ENCODE measurements around the gene RFNG.

Gene RFNG

DNA sequence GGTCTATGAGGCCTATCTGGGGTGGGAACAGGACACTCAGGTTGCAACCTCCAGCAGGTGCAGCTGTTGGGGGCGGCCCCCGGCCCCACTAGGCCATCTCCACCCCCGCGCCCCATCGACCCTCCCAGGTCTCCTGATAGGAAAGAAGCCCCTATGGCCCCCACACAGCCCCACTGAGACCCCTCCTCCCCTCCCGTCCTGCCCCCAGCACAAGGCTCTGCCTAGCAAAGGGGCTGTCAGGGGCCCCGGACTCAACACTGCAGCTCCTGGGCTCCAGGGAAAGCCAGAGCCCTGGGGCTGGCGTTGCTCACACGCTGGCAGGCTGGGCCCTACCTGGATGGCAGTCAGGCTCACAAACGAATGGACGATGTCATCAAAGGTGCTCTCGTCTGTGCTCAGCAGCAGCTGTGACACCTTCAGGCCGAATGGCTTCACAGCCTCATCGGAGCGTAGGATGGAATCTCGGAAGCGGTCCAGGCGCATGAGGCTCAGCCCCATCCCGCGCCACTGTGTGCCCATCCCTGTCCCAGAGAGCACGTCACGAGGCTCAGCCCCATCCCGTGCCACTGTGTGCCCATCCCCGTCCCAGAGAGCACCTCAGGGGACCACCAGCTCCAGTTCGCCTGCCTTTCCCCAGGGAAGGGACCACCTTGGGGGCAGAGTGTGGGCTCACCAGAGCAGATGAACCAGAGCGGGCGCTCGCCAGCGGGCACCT, 39.1 kb upstream of the RFNG start:
- DNase-seq = peak in 1 of 10 donors; percentile 75
- intact Hi-C loops (cut with DNase I) = no loop called here

DNA sequence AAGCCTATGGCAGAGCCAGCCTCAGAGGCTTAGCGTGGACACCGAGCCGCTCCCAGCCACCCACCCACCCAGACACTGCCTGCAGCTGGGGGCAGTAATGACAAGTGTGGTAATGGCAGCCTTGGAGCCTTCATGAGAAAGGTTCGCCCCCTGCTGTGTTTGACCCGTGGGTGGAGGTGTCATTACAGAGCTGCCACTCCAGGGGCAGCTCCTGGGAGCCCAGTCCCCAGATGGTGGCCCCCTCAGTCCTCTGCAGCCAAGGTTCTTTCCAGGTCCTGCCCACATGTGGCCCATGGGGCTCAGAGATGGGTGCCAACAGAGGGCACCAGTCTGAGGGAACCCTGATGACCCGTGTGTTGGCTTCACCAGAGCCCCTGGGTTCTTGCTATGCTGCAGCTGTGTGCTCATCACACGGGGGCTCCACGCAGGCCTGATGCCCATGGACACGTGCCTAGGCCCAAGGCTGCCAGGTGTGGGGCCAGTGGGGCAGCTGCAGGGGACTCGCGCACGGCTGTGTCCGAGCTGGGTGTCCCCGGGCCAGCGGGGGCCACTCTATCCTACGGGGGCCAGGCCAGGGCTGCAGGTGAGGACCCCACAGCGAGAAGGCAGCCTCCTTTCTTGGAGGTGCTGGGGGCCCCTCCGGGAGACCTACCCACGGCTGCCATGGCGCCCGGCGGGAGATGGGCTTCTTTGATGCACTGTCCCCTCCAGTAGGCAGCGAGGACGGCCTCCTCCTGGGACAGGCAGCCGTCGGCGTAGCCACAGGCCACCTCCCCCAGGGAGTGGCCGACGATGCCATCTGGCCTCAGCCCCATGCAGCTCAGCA, 38.3 kb upstream of the RFNG start:
- intact Hi-C loops (cut with DNase I) = no loop called here

DNA sequence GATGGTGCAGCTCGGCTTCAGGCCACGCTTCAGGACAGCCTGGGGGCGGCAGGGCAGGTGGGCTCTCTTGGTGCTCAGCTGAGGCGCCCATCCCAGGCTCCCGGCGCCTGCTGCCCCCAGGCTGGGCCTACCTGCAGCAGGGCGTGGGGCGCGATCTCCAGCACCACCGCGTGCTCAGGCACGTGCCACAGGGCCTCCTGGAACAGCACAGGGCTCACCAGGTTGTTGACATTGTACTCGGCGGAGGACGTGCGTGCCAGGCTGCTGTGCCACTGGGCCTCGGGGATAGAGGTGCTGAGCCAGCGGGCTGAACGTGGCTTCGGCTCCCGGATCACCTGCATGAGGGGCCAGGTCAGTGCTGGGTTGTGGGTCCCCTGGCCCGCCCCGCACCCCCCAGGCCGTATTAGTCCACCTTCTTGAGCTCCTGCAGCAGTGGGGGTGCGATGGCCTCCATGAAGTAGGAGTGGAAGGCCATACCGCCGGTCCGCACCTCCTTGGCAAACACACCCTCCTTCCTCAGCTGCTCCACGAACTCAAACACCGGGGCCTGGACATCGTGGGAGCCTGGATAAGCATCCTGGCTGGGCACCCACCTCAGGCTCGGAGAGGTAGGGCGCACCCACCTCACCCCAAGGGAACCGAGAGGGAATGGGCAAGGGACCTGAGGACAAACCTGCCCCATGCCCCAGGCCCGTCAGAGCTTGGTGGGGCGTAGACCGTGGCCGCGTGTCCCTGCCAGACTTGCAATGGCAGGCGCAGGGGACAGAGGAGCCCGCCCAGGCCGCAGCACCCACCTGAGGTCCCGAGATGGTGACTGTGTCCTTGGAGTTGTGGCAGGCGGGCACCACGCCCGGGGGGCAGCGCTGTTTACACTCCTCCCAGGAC, 37.5 kb upstream of the RFNG start:
- intact Hi-C loops (cut with DNase I) = no loop called here
- DNase-seq = no peak

More for the DNA sequence above, 38.3 kb upstream of the RFNG start:
- no peak for DNase-seq

DNA sequence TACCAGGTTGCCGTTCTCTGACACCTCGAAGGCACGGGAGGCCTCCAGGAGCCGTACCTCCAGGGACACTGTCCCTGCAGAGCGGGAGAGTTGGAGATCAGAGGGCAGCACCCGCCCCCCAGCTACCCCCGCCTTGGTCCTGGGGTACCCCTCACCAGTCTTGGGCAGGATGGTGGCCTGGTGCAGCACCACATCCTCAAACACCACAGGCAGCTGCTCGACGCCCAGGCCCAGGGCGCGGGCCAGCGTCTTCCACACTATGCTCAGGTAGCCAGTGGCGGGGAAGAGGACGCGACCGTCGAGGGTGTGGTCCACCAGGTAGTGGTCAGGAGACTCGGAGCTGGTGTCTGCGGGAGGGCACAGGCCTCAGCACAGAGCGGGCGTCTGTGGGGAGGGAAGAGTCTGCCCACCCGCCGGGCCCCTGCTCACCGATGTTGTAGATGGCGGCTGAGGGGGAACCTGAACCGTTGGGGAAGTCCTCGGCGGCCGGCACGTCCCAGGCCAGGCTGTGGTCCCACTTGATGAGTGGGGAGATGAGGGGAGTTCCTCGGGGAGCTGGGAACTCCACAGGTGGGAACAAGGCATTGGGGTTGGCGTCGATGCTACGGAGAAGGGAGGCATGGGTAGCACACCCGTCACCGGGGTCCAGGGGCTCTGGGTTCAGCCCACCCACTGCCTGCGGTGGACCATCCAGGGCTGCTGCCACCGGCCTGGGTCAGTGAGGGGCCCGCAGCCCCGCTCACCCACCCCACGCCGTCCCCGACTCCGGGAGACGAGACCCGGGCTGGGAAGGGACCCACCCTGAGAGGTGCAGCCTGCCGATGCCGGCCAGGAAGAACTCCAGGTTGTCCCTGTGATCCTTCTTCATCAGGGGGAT, 36.6 kb upstream of the RFNG start:
- no peak for DNase-seq

DNA sequence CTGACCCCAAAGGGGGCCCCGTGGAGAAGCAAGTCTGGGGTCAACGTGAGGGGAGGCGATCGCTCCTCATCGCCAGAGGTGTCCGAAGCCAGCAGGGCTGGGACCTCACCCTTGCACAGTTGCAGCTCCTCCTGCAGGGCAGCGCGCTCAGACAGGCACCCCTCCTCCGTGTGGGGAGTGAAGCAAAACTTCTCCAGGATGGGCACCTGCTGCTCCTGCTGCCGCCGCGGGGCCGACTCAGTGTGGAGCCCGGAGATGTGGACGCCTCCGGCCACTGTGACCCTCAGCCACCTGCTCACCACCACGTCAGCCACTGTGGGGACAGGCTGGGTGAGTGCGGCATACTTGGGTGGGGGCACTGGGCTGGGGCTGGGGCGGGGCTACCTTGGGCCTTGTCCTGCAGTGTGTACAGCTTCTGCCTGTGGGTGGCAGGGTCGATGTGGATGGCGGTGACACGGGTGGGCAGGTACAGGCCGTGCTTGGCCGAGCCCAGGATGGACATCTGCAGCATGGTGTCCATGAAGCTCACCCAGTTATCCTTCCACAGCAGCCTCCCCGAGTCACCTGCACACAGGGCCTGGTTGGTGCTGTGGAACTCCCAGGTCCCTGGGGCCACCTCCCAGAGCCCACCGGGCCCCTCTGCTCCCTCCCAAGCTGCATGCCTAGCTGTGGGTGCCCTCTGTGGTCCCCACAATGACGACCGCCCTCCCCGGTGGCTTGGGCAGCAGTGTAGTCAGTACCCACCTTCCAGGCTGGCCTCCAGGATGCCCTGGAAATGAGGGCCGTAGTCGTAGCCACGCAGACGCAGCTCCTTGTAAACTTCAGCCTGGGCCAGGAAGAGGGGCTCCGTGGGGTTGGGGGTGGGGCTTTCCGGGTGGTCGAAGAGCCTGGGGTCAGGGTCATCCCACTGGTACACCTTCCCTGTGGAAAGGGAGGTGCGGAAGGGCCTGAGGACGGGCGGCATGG, 35.6 kb upstream of the RFNG start:
- intact Hi-C loops (cut with DNase I) = no loop called here
- DNase-seq = no peak

More for the DNA sequence above, 36.6 kb upstream of the RFNG start:
- intact Hi-C loops (cut with DNase I) = no loop called here

DNA sequence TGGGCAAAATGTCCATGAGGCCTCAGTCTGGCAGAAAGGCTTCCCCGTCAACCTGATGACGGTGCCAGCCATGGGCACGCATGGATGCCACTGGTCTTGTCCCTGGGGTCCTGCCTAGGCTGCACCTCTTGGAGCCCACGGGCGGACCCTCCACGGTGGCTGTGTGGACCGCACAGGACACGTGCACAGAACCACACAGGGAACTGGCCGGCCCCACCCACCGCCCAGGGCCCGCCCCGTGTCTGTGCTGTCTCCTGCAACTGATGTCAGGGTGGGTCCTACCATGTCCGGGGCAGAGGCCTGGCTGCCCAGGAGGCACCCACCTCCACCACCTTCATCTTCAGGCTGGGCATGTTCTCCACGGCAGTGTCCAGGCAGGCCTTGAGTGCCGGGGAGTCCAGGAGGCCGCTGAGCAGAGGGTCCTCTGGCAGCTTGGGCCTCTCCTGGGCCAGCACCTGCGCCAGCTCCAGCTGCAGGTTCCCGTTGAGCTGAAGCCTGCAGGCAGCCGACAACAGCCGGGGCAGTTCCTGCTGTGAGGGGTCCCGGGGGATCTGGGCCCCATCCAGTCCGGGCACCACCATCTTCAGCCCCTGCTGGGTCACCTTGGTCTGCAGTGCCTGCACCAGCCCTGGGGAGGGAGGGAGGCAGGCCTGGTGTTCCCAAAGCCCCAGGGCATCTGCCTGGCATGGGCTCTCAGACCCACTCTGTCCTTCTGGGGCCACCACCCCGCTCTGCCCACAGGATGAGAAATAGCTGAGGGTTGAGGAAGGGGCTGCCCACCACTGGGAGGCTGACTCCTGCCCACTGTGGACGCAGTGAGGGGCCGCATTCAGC, 34.5 kb upstream of the RFNG start:
- intact Hi-C loops (cut with DNase I) = no loop called here
- no peak for DNase-seq

DNA sequence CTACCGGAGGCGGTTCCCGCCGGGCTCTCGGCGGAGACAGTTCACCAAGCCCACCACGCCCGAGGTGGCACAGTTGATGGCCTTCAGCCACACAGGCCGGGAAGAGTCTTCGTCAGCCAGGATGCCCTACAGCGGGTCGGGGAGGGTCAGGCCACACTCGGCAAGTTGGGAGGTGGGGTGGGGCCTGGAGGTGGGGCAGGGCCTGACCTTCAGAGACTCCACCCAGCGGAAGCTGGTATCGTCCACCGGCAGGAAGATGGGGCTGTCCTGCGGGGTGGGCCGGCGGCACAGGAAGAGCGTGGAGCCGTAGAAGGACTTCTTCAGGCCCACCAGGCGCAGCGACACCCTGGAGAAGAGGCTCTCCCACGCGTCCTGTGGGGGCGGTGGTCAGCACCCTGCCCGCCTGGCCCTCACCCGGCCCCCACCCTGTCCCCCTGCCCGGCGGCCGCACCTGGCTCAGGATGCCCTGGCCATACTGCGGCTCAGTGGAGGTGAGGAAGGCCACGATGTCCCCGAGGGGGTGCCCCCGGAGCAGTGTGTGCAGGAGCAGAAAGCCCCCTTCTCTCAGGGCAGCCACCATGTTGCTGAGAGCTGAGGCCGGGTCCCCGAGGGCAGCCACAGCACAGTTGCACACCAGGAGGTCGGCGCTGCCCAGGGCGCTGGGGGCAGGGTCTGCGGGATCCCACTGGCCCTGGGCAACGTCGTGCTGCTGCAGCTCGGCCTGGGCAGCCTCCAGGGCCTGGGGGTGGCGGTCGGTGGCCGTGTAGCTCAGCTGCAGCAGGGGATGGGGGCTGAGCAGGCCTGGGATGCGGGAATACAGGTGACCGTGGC, 33.6 kb upstream of the RFNG start:
- no peak for DNase-seq
- intact Hi-C loops (cut with DNase I) = no loop called here

DNA sequence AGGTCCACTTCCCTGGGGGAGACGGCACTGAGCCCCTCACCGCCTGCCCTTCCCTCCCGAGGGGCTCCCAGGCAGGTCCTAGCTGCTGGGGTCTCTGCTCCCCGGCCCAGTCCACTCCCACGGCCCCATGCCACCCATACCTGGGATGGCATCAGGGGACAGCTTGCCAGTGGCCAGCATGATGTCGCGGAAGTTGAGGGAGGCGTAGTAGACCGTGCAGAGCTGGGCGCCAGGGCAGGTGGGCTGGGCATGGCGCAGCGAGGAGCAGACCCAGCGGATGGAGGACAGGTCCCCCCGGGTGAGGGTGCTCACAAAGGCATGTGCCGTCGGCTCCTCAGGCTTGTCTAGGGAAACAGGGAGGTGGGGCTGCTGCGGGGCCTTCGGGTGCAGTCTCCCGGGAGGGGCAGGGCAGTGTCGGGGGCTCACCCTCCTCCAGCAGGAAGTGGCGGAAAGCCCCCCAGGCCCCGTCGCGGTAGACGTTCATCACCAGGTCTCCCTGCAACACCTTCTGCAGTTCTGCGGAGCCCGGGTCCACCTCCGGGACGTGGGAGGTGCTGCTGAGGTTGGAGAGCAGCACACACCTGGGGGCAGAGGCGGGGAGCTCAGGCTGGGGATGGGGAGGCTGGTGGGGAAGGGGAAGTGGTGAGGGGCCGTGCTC, 32.9 kb upstream of the RFNG start:
- intact Hi-C loops (cut with DNase I) = no loop called here
- DNase-seq = no peak

DNA sequence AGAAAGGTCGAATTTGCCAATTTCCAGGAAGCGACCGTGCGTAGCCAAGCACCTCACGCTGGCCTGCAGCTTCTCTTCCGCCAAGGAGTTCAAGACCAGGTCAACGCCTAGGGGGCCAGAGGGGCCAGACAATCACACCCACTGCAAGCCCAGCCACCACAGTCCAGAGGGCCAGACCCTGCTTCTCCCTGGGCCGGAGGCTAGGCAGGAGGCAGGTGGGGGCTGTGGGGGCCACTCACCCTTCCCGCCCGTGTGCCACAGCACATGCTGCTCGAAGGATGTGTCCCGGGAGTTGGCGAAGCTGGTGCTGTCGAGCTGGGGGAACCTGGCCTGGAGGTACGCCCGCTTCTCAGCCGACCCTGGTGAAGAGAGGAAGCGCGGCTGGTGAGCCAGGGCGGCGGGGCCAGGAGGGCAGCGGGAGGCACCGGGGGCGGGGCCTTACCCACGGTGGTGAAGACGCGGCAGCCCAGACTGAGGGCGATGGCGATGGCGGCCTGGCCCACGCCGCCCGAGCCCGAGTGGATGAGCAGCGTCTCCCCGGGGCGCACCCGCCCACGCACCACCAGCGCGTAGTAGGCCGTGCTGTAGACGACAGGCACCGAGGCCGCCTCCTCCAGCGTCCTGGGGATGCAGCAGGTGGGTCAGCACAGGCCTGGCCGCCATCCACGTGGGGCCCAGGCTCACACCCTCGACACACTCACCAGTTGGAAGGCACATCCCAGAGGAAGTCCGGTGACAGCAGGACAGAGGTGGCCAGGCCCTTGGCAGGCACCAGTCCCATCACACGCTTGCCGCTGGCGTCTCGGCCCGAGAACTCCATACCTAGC, 32.1 kb upstream of the RFNG start:
- no peak for DNase-seq
- intact Hi-C loops (cut with DNase I) = no loop called here

DNA sequence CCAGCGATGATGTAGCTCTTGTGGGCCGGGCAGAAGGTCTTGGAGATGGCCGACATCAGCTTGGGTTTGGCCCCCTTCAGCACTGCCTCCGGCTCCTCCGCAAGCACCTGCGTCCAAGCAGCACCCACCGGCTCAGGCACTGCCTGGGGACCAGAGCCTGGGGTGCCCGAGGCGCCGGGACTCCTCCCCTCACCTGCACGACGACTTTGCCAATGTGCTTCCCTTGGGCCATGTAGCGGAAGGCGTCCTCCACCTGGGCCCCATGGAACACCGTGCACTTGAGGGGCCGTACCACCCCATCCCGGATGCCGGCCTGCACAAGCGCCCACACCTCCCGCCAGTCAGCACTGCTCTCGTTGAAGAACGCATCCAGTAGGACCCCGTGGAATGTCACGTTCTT, 31.4 kb upstream of the RFNG start:
- intact Hi-C loops (cut with DNase I) = no loop called here
- no peak for DNase-seq

DNA sequence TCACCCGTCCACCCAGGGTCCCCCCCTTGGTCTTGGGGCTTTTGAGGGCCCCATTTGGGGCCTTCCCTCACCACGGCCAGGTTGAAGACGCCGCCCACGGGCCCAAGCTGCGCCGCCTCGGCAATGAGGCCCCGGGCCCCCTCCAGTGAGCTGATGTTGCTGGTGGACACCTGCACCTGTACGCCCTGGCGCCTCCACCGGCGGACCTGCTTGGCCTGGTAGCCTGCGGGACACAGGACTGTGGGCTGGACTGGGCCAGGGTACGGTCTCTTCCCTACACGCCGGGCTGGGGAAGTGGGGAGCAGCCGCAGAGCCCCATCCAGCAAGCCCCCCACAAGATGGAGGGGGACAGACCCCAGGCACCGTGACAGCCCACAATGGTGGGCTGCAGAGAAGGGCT, 30.8 kb upstream of the RFNG start:
- intact Hi-C loops (cut with DNase I) = no loop called here
- DNase-seq = no peak

DNA sequence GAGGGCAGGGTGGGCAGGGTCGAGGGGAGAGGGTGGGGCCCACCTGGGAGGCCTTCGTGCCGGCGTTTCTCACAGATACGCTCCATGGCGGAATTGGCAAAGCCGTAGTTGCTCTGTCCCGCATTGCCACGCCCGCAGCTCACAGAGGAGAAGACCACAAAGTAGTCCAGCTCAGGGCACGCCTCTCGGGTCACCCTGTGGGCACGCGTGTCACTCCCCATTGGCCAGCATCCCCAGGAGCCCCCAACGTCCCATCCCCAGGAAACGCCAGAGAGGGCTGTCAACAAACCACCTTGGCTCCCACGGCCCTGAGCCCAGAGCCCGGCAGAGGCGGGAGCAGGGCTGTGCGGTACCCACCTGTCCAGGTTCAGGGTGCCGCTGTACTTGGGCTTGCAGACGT, 30.4 kb upstream of the RFNG start:
- DNase-seq = no peak
- intact Hi-C loops (cut with DNase I) = no loop called here

DNA sequence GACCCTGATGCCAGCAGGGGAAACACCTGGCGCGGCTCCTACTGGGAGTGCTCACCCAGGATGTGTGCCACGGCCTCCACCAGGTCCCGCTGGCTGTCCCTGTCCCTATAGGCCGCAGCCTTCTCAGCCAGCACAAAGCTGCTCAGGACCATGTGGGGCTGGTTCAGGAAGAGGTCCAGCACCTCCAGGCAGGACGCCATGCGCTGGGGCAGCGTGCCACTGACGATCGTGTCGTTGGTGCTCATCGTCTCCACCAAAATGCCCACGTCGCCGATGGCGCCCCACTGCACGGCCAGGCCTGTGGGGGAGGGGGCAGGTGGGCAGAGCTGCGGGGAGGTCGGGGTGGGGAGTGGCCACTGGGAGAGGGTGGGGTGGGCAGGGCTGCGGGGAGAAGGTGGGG, 29.9 kb upstream of the RFNG start:
- DNase-seq = no peak
- intact Hi-C loops (cut with DNase I) = no loop called here

DNA sequence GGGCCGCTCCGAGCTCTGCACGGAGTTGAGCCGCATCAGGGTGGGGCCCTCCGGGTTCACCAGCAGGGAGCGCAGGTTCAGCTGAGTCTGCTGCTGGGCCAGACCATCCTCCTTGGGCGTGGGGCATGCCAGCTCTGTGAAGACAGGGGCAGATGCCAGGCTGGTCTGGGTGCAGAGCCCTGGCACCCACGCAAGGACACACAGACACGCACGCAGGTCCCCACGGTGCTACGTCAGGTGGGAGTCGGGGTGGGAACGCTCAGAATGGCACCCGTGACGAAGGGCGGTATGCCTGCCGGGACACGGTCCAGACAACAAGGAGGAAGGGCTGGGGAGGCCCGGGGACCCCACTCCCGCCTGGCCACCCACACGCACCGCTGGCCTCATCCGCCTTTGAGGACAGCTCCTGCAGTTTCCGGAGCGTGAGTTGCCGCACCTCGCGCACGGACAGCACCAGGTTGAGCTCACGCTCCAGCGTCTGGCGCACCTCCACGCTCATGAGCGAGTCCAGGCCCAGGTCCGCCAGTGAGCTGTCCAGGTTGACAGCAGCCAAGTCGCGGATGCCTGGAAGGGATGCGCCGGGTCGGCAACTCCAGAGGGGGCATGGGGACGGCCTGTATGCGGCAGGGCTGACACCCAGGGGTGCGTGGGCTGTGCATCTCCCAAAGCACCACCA, 29.3 kb upstream of the RFNG start:
- intact Hi-C loops (cut with DNase I) = no loop called here
- no peak for DNase-seq

DNA sequence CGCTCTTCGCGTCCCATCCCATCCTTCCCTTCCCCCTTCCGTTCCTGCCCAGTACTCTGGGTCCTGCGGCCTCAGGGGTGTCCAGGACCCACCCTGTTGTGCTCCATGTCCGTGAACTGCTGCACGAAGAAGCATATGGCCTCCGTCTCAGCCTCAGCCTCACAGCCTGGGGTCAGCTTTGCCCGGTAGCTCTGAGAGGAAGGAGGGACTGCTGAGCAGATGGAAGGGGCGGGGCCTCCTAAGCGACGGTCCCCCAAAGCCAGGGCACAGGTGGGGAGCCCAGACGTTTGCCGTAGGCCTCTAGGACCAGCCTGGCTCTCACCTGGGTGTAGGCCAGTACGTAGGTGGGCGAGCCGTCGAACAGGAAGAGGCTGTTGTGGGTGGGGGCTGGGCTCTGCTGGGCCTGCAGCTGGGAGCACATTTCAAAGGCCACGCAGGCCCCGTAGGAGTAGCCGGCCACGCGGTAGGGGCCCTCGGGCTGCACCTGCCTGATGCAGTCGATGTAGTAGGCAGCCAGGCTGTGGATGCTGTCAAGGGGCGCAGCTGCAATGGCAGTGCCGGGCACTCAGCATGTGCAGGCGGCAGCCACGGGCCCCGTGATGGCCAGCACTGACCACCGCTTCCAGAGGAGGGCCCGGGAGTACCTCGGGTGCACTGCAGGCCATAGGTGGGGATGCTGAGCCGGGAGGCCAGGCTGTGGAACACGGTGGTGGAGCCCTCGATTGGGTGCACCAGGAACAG, 28.6 kb upstream of the RFNG start:
- intact Hi-C loops (cut with DNase I) = no loop called here
- no peak for DNase-seq
